ENCODE data around the gene MPPE1. TPM values are rescaled to one million over a fixed set of nuclear protein-coding genes. Genes with fewer than 3 reads are reported as not detected.

Gene MPPE1
- total RNA-seq, 1 experiment from 2014 or later = 17.9 TPM

GRCh38 chr18:11944252-11944651 is 36.1 kb upstream of the MPPE1 start:
- Histone ChIP-seq H3K9me2 (replicated peaks; ENCODE audit: low read length) (no peaks in the 10 kb centered on the region), H3K4me3 (ENCODE audit: low read length) (no peak overlapping the region), H3K4me2 (ENCODE audit: low read length) (no peak overlapping the region), H2AFZ (ENCODE audit: low read length) (no peak overlapping the region), H3K27me3 (ENCODE audit: low read length) (no peaks in the 10 kb centered on the region), H4K20me1 (ENCODE audit: low read length) (no peaks in the 10 kb centered on the region), H3K9me3 (ENCODE audit: low read length) (no peaks in the 10 kb centered on the region), H3K27ac (ENCODE audit: low read length) (no peak overlapping the region), H3K79me2 (ENCODE audit: low read length) (no peaks in the 10 kb centered on the region), H3F3A (ENCODE audit: low read length, unreplicated experiment) (no peaks in the 10 kb centered on the region), H3K36me3 (ENCODE audit: low read depth, low read length) (no peaks in the 10 kb centered on the region), H3K4me1 (ENCODE audit: insufficient read depth, low read length) (peaks cover 10% of the 10 kb centered on the region; the same call in 1 of the 2 replicates), H3K9ac (ENCODE audit: low read length) (no peak overlapping the region)
- no peak for ATAC-seq
- intact Hi-C loops (cut with micrococcal nuclease) = no loop called here
- BruUV-seq (replicated peaks) = no TSS peak
- POLR2A ChIA-PET (ENCODE audit: unreplicated experiment) = no interaction called here
- no peak for DNase-seq
- no peak for TF ChIP-seq EZH2phosphoT487 (IDR thresholded peaks at IDR 0.05; ENCODE audit: borderline replicate concordance, low read length)
- TF ChIP-seq EZH2 (IDR thresholded peaks at IDR 0.05; ENCODE audit: low read length, unreplicated experiment) = no peak
- no peak for TF ChIP-seq CTCF (conservative IDR thresholded peaks at IDR 0.05; ENCODE audit: low read depth, low read length)
- CTCF ChIA-PET = interaction anchor here (0.6 kb wide), 1 partner anchor 10 kb away, joined by 3 read pairs; no protein-coding TSS in a partner anchor

- DNase-seq (no peak), ATAC-seq (no peak)
- H3K4me2 ChIP-seq (ENCODE audit: low read length) = no peak overlapping the region
- no peak overlapping the region for H3K4me3 ChIP-seq (ENCODE audit: low read length)
- no peaks in the 10 kb centered on the region for H3K79me2 ChIP-seq (ENCODE audit: low read length)
- H3K9me2 ChIP-seq (replicated peaks; ENCODE audit: low read length) = no peaks in the 10 kb centered on the region
- POLR2A ChIA-PET (ENCODE audit: unreplicated experiment) = no interaction called here
- no peaks in the 10 kb centered on the region for H3K36me3 ChIP-seq (ENCODE audit: low read depth, low read length)
- H3K27ac ChIP-seq (ENCODE audit: low read length) = no peak overlapping the region
- no peak overlapping the region for H2AFZ ChIP-seq (ENCODE audit: low read length)
- intact Hi-C loops (cut with micrococcal nuclease) = no loop called here
- BruUV-seq (replicated peaks) = no TSS peak
- no peaks in the 10 kb centered on the region for H4K20me1 ChIP-seq (ENCODE audit: low read length)
- no peaks in the 10 kb centered on the region for H3F3A ChIP-seq (ENCODE audit: low read length, unreplicated experiment)
- H3K27me3 ChIP-seq (ENCODE audit: low read length) = no peaks in the 10 kb centered on the region
- H3K9ac ChIP-seq (ENCODE audit: low read length) = no peak overlapping the region
- no peaks in the 10 kb centered on the region for H3K9me3 ChIP-seq (ENCODE audit: low read length)
- CTCF ChIA-PET = no interaction called here
- TF ChIP-seq EZH2 (IDR thresholded peaks at IDR 0.05; ENCODE audit: low read length, unreplicated experiment) = no peak
- no peak for TF ChIP-seq CTCF (conservative IDR thresholded peaks at IDR 0.05; ENCODE audit: low read depth, low read length)
- no peak for TF ChIP-seq EZH2phosphoT487 (IDR thresholded peaks at IDR 0.05; ENCODE audit: borderline replicate concordance, low read length)
- H3K4me1 ChIP-seq (ENCODE audit: insufficient read depth, low read length) = peaks cover 10% of the 10 kb centered on the region; the same call in 1 of the 2 replicates
Observed at GRCh38 chr18:11943551-11943950, 35.4 kb upstream of the MPPE1 start.

- Histone ChIP-seq H3K79me2 (ENCODE audit: low read length) (no peaks in the 10 kb centered on the region), H3F3A (ENCODE audit: low read length, unreplicated experiment) (no peaks in the 10 kb centered on the region), H3K4me3 (ENCODE audit: low read length) (no peak overlapping the region), H3K4me2 (ENCODE audit: low read length) (no peak overlapping the region), H3K9me2 (replicated peaks; ENCODE audit: low read length) (no peaks in the 10 kb centered on the region), H3K9me3 (ENCODE audit: low read length) (no peaks in the 10 kb centered on the region), H3K27me3 (ENCODE audit: low read length) (no peaks in the 10 kb centered on the region), H3K4me1 (ENCODE audit: insufficient read depth, low read length) (no peaks in the 10 kb centered on the region), H2AFZ (ENCODE audit: low read length) (no peak overlapping the region), H3K36me3 (ENCODE audit: low read depth, low read length) (no peaks in the 10 kb centered on the region), H4K20me1 (ENCODE audit: low read length) (no peaks in the 10 kb centered on the region), H3K27ac (ENCODE audit: low read length) (no peak overlapping the region), H3K9ac (ENCODE audit: low read length) (no peak overlapping the region)
- ATAC-seq = no peak
- no peak for DNase-seq
- BruUV-seq (replicated peaks) = no TSS peak
- POLR2A ChIA-PET (ENCODE audit: unreplicated experiment) = interaction anchor here (0.8 kb wide), 1 partner anchor 40 kb away, joined by 10 read pairs; the partner anchor contains the start of gene IMPA2
- CTCF ChIA-PET = no interaction called here
- intact Hi-C loops (cut with micrococcal nuclease) = no loop called here
- TF ChIP-seq EZH2 (IDR thresholded peaks at IDR 0.05; ENCODE audit: low read length, unreplicated experiment) (no peak), CTCF (conservative IDR thresholded peaks at IDR 0.05; ENCODE audit: low read depth, low read length) (no peak), EZH2phosphoT487 (IDR thresholded peaks at IDR 0.05; ENCODE audit: borderline replicate concordance, low read length) (no peak)
Observed at GRCh38 chr18:11940956-11941355, 32.8 kb upstream of the MPPE1 start.

Measured in PC-3 (cell line).